ENCODE measurements around the gene SLC15A1.

SLC15A1 gene

DNA sequence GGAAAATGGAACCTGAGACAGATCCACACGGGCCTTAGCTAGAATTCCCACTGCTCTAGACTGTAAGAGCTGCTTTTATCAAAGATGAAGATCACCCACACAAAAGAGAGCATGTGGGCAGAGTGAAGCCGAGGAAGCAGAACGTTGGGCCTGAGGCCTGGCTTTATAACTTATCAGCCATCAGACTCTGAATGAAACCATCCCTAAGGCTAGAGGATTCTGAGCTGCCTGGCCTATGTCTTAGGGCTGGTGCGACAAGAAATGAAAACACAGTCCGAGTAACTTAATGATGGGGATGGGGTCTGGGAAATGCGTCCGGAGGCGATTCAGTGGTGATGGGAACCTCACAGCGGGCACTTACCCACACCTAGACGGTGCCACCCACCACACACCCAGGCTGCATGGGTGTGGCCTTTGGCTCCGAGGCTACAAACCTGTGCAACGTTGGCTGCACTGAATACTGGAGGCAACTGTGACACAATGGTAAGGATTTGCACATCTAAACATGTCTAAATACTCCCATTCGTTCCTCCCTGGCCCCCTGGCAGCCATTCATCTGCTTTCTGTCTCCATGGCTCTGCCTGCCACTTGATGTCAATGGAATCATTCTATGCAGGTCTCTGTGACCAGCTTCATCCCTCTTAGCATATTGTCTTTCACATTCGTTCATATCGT, 62.0 kb downstream of the SLC15A1 start:
- DNase-seq = no peak

- DNase-seq = no peak
These were observed 63.0 kb downstream of the SLC15A1 start for GRCh38 chr13:98689347-98689968.

GRCh38 chr13:98688373-98688772, 64.1 kb downstream of the SLC15A1 start:
- DNase-seq = peak in 1 of 2 experiments; percentile 48

DNA sequence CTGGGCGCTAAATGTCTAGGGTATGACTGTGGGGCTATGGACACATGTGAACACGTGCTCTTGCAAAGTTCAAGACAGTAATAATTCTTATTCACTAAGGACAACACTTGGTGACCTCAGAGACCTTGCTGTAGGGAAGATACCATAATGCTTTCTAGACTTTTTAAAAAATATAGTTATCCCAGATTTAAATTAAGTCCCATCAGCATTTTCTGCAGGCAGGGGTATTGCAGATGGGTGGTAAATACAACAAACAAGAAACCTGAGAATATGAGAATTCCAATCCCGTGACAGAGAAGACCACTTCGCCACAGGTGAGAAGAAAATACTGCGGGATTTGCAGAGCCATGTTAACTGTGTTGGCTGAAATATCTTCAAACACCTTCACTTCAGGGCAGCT, 65.2 kb downstream of the SLC15A1 start:
- no peak for DNase-seq

GRCh38 chr13:98686270-98686669, 66.2 kb downstream of the SLC15A1 start:
- DNase-seq = no peak

- DNase-seq = no peak
These were observed 67.3 kb downstream of the SLC15A1 start for GRCh38 chr13:98685146-98685545.

GRCh38 chr13:98681049-98681448, 71.4 kb downstream of the SLC15A1 start:
- DNase-seq = no peak

GRCh38 chr13:98678741-98679140, 73.7 kb downstream of the SLC15A1 start:
- no peak for DNase-seq

- DNase-seq = no peak
These were observed 75.1 kb downstream of the SLC15A1 start for GRCh38 chr13:98677398-98677797.

DNA sequence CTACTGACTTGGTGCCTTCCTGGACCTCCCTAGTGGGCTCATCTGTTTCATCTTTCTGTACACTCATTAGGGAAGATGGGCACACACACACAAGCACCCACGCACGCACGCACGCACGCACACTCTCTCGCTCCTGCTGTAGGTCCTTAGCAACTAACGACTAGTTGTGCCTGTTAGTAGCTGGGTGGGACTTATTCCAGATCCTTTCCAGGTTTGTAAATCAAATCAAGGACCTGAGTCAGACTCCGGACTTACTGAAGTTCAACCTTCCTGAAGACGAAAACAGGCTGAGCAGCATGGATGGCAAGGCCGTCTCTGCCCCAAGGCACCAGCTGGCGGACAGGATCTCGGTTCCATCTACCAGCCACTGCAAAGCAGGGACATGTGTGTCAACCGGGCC, 76.2 kb downstream of the SLC15A1 start:
- no peak for DNase-seq

GRCh38 chr13:98675837-98676236, 76.6 kb downstream of the SLC15A1 start:
- DNase-seq = no peak

DNA sequence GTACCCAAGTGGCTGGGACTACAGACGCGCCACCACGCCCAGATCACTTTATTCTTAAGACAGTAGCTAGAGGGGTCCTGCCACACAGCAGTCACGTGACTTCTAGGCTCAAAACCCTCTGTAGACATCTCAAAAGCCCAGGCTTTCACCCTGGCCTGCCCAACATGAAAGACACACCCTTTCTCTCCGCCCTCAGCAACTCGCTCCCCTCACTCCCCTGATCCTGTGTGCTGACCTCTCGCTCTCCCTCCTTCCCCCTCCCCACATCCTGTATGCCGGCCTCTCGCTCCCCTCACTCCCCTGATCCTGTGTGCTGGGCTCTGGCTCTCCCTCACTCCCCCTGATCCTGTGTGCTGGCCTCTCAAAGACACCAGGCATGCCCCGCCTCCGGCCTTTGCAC, 77.4 kb downstream of the SLC15A1 start:
- DNase-seq = no peak

- DNase-seq = peak; percentile 63 to 89
These were observed 79.4 kb downstream of the SLC15A1 start for GRCh38 chr13:98672947-98673613.

DNA sequence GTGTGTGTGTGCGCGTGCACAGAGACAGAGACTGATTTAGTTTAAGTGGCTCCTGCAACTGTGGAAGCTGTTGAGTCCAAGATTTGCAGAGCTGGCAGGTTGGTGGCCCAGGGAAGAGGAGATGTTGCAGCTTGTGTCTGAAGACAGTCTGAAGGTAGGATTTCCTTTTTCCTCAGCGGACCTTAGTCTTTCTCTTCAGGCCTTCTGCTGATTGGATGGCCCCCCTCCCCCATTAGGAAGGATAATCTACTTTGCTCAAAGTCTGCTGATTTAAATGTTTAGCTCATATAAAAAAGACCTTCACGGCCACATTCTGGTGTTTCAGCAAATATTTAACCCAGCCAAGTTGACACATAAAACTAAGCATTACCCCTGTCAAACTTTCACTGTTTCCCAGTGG, 84.3 kb downstream of the SLC15A1 start:
- no peak for DNase-seq

- peak in 1 of 2 experiments; percentile 9 for DNase-seq
These were observed 86.9 kb downstream of the SLC15A1 start for GRCh38 chr13:98665638-98665995.

GRCh38 chr13:98664924-98665637, 87.4 kb downstream of the SLC15A1 start:
- DNase-seq = no peak

GRCh38 chr13:98664510-98664909, 88.0 kb downstream of the SLC15A1 start:
- DNase-seq = no peak

GRCh38 chr13:98664047-98664446, 88.4 kb downstream of the SLC15A1 start:
- no peak for DNase-seq

- no peak for DNase-seq
These were observed 94.3 kb downstream of the SLC15A1 start for GRCh38 chr13:98658131-98658530.

- no peak for DNase-seq
These were observed 94.9 kb downstream of the SLC15A1 start for GRCh38 chr13:98657506-98658085.

DNA sequence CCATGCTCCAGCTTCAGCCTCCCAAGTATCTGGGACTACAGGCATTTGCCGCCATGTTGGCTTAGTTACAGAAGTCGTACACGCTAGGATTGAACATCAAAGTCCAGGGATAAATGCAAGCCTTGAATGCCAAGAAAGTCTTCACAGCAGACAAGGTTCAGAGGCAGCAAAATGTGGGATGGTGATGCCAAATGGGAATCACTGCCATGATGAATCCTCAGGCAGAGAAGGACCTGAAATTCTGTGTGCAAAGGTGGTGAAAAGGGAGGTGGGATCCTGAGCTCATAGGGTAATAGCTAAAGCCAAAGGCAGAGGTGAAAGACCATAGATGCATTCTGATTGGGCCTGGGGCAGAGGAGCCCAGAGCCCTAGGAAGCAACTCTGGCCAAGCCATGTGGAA, 96.2 kb downstream of the SLC15A1 start:
- DNase-seq = no peak

DNA sequence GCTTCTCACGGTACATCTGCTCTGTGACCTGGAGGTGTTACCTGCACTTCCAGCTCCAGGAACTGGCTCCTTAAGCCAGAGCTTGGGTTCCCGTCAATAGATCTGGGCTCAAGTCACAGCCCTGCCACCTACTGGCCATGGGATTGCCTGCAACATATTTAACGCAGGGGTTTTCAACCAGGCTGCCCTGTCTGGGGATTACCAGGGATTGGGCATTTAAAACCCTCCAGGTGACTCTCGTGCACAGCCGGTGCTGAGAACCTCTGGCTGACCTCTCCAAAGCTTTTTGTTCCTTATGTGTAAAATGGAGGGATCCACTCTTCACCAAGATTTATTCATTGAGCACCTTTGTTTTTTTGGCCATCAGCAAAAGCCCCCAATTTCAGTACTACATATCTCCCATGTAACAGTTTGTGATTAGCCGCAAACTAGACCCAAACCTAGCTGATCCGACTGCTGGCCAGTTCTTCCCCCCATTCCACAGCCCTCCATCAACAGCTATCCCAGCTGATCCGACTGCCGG, 98.9 kb downstream of the SLC15A1 start:
- DNase-seq = peak; percentile 91 to 97

Data from NCI-H526 (cell line).